Measurements from ENCODE around the gene LCN6. TPM values are rescaled to one million over a fixed set of nuclear protein-coding genes. Genes with fewer than 3 reads are reported as not detected.
"Not testable (repeated sequence)": the region's sequence is repeated elsewhere in the genome, so short reads cannot be mapped to it uniquely, and the experiment has no call there.

LCN6 gene
- total RNA-seq, 8 experiments from 2014 or later, result 0.41 to 0.76 TPM; not detected in 6

- peak in 2 of 8 experiments; percentile 2 to 4 for ATAC-seq (replicated peaks in 6 of 8)
- H3K4me1 ChIP-seq (replicated peaks in 1 of 2); H3K27ac ChIP-seq; H3K4me3 ChIP-seq; in situ Hi-C loops (cut with MboI; ENCODE audit: low pct_unique_long_range_greater_than_20kb in 2 of 9, low sequenced_read_pairs in 9 of 9, unreplicated experiment in 9 of 9): not testable (repeated sequence)
- 60 to 100% (median 87%) methylated on average over 1 to 4 of the region's 22 CpGs; no CpG with 5 or more reads in 3 of the 10 experiments for WGBS, 10 experiments
These were observed 7.2 kb upstream of the LCN6 start for GRCh38 chr9:136755302-136756133.

GRCh38 chr9:136754626-136755301 lies 6.4 kb upstream of the LCN6 start:
- ATAC-seq (replicated peaks in 6 of 8), result peak in 4 of 8 experiments; percentile 2 to 18 (median 10)
- no peaks in the 10 kb centered on the region for H3K4me1 ChIP-seq (replicated peaks in 1 of 2)
- 60 to 100% (median 60%) methylated on average over 1 of the region's 24 CpGs; no CpG with 5 or more reads in 7 of the 10 experiments for WGBS, 10 experiments
- no peak overlapping the region for H3K27ac ChIP-seq
- no peak overlapping the region for H3K4me3 ChIP-seq
- in situ Hi-C loops (cut with MboI; ENCODE audit: low pct_unique_long_range_greater_than_20kb in 2 of 9, low sequenced_read_pairs in 9 of 9, unreplicated experiment in 9 of 9), result no loop called here

- Histone ChIP-seq H3K27ac (no peak overlapping the region), H3K4me3 (no peak overlapping the region), H3K4me1 (replicated peaks in 1 of 2) (no peaks in the 10 kb centered on the region)
- in situ Hi-C loops (cut with MboI; ENCODE audit: low pct_unique_long_range_greater_than_20kb in 2 of 9, low sequenced_read_pairs in 9 of 9, unreplicated experiment in 9 of 9), result no loop called here
- WGBS, 10 experiments, result 80% methylated on average over 1 of the region's 17 CpGs; no CpG with 5 or more reads in 9 of the 10 experiments
- ATAC-seq (replicated peaks in 6 of 8), result peak in 2 of 8 experiments; percentile 10 to 11
These were observed 5.8 kb upstream of the LCN6 start for GRCh38 chr9:136754059-136754572.

- 50 to 100% (median 68%) methylated on average over 2 to 13 of the region's 31 CpGs; no CpG with 5 or more reads in 4 of the 10 experiments for WGBS, 10 experiments
- no peaks in the 10 kb centered on the region for H3K4me1 ChIP-seq (replicated peaks in 1 of 2)
- no peak overlapping the region for H3K27ac ChIP-seq
- ATAC-seq (replicated peaks in 6 of 8), result no peak
- in situ Hi-C loops (cut with MboI; ENCODE audit: low pct_unique_long_range_greater_than_20kb in 2 of 9, low sequenced_read_pairs in 9 of 9, unreplicated experiment in 9 of 9), result no loop called here
- no peak overlapping the region for H3K4me3 ChIP-seq
These were observed 5.2 kb upstream of the LCN6 start for GRCh38 chr9:136753371-136754058.

- ATAC-seq (replicated peaks in 6 of 8), result no peak
- in situ Hi-C loops (cut with MboI; ENCODE audit: low pct_unique_long_range_greater_than_20kb in 2 of 9, low sequenced_read_pairs in 9 of 9, unreplicated experiment in 9 of 9), result no loop called here
- H3K4me1 ChIP-seq (replicated peaks in 1 of 2), result no peaks in the 10 kb centered on the region
- no peak overlapping the region for H3K27ac ChIP-seq
- no peak overlapping the region for H3K4me3 ChIP-seq
These were observed 3.5 kb upstream of the LCN6 start for GRCh38 chr9:136751814-136752213.

- WGBS, 10 experiments, result 60 to 100% (median 73%) methylated on average over 1 of the region's 1 CpG; no CpG with 5 or more reads in 4 of the 10 experiments
- Histone ChIP-seq H3K4me3 (no peak overlapping the region), H3K27ac (no peak overlapping the region), H3K4me1 (replicated peaks in 1 of 2) (no peaks in the 10 kb centered on the region)
- in situ Hi-C loops (cut with MboI; ENCODE audit: low pct_unique_long_range_greater_than_20kb in 2 of 9, low sequenced_read_pairs in 9 of 9, unreplicated experiment in 9 of 9), result no loop called here
- ATAC-seq (replicated peaks in 6 of 8), result no peak
These were observed 2.9 kb upstream of the LCN6 start for GRCh38 chr9:136751244-136751643.

GRCh38 chr9:136750526-136750925 lies 2.2 kb upstream of the LCN6 start:
- Histone ChIP-seq H3K4me1 (replicated peaks in 1 of 2) (no peaks in the 10 kb centered on the region), H3K27ac (no peak overlapping the region), H3K4me3 (no peak overlapping the region)
- in situ Hi-C loops (cut with MboI; ENCODE audit: low pct_unique_long_range_greater_than_20kb in 2 of 9, low sequenced_read_pairs in 9 of 9, unreplicated experiment in 9 of 9), result no loop called here
- peak in 1 of 8 experiments; percentile 20 for ATAC-seq (replicated peaks in 6 of 8)
- 0 to 80% (median 45%) methylated on average over 1 to 2 of the region's 2 CpGs; no CpG with 5 or more reads in 6 of the 10 experiments for WGBS, 10 experiments

- WGBS, 10 experiments, result 54 to 100% (median 70%) methylated on average over 1 to 7 of the region's 21 CpGs; no CpG with 5 or more reads in 2 of the 10 experiments
These were observed 614 bp upstream of the LCN6 start for GRCh38 chr9:136748666-136749611.

GRCh38 chr9:136747161-136748060 lies 914 bp downstream of the LCN6 start:
- H3K4me1 ChIP-seq (replicated peaks in 1 of 2), result peaks cover 0 to 5% of the 10 kb centered on the region in 2 donors
- H3K4me3 ChIP-seq, result no peak overlapping the region
- ATAC-seq (replicated peaks in 6 of 8), result no peak
- in situ Hi-C loops (cut with MboI; ENCODE audit: low pct_unique_long_range_greater_than_20kb in 2 of 9, low sequenced_read_pairs in 9 of 9, unreplicated experiment in 9 of 9), result no loop called here
- no peak overlapping the region for H3K27ac ChIP-seq
- 70 to 82% (median 80%) methylated on average over 2 to 8 of the region's 22 CpGs; no CpG with 5 or more reads in 5 of the 10 experiments for WGBS, 10 experiments

More at GRCh38 chr9:136748666-136749611, 614 bp upstream of the LCN6 start:
- in situ Hi-C loops (cut with MboI; ENCODE audit: low pct_unique_long_range_greater_than_20kb in 2 of 9, low sequenced_read_pairs in 9 of 9, unreplicated experiment in 9 of 9), result no loop called here
- no peak overlapping the region for H3K4me3 ChIP-seq
- no peaks in the 10 kb centered on the region for H3K4me1 ChIP-seq (replicated peaks in 1 of 2)
- no peak overlapping the region for H3K27ac ChIP-seq
- ATAC-seq (replicated peaks in 6 of 8), result peak in 1 of 8 experiments; percentile 2

GRCh38 chr9:136746621-136747020 lies 1.7 kb downstream of the LCN6 start:
- 80% methylated on average over 1 of the region's 18 CpGs; no CpG with 5 or more reads in 9 of the 10 experiments for WGBS, 10 experiments
- in situ Hi-C loops (cut with MboI; ENCODE audit: low pct_unique_long_range_greater_than_20kb in 2 of 9, low sequenced_read_pairs in 9 of 9, unreplicated experiment in 9 of 9), result no loop called here
- Histone ChIP-seq H3K4me3 (no peak overlapping the region), H3K27ac (no peak overlapping the region), H3K4me1 (replicated peaks in 1 of 2) (peaks cover 0 to 13% of the 10 kb centered on the region in 2 donors)
- no peak for ATAC-seq (replicated peaks in 6 of 8)

GRCh38 chr9:136746155-136746490 lies 2.2 kb downstream of the LCN6 start:
- no peak for ATAC-seq (replicated peaks in 6 of 8)

More at GRCh38 chr9:136746155-136746490, 2.2 kb downstream of the LCN6 start:
- H3K4me3 ChIP-seq, result no peak overlapping the region
- in situ Hi-C loops (cut with MboI; ENCODE audit: low pct_unique_long_range_greater_than_20kb in 2 of 9, low sequenced_read_pairs in 9 of 9, unreplicated experiment in 9 of 9), result no loop called here
- no peak overlapping the region for H3K27ac ChIP-seq
- WGBS, 10 experiments, result 82% methylated on average over 4 of the region's 22 CpGs; no CpG with 5 or more reads in 9 of the 10 experiments
- peaks cover 3 to 18% of the 10 kb centered on the region in 2 donors for H3K4me1 ChIP-seq (replicated peaks in 1 of 2)

Measured in motor neuron (in vitro differentiated cells).